ENCODE data around the gene LDHD. TPM values are rescaled to one million over a fixed set of nuclear protein-coding genes. Genes with fewer than 3 reads are reported as not detected.

LDHD gene
- total RNA-seq, 2 experiments from 2014 or later, result 0.21 TPM; not detected in 1

GRCh38 chr16:75088934-75089333 is 27.6 kb downstream of the LDHD start:
- CTCF ChIA-PET, result interaction anchor here (0.6 to 3.9 kb wide), 3 partner anchors 9 to 547 kb away, joined by 3 to 16 read pairs (median 5); no protein-coding TSS in a partner anchor
- Mint-ChIP-seq H3K9me3 (ENCODE audit: low read depth) (peaks cover 1% of the 10 kb centered on the region), H3K36me3 (ENCODE audit: low read depth) (peaks cover 3% of the 10 kb centered on the region), H3K4me3 (no peak overlapping the region), H3K27me3 (no peaks in the 10 kb centered on the region), H3K4me1 (peaks cover 50% of the 10 kb centered on the region), H3K27ac (no peak overlapping the region)
- intact Hi-C loops (cut with DNase I, micrococcal nuclease), result no loop called here
- DNase-seq (no peak), ATAC-seq (no peak)
- POLR2A ChIA-PET, result interaction anchor here (1.6 kb wide), 1 partner anchor 22 kb away, joined by 6 read pairs; no protein-coding TSS in a partner anchor

GRCh38 chr16:75088216-75088615 is 28.4 kb downstream of the LDHD start:
- ChIA-PET CTCF (interaction anchor here (0.6 to 3.9 kb wide), 3 partner anchors 10 to 548 kb away, joined by 3 to 16 read pairs (median 5); no protein-coding TSS in a partner anchor), POLR2A (interaction anchor here (1.6 kb wide), 1 partner anchor 23 kb away, joined by 6 read pairs; no protein-coding TSS in a partner anchor)
- DNase-seq (no peak), ATAC-seq (no peak)
- Mint-ChIP-seq H3K9me3 (ENCODE audit: low read depth) (peaks cover 1% of the 10 kb centered on the region), H3K27ac (no peak overlapping the region), H3K36me3 (ENCODE audit: low read depth) (peaks cover 3% of the 10 kb centered on the region), H3K27me3 (no peaks in the 10 kb centered on the region), H3K4me1 (peaks cover 50% of the 10 kb centered on the region), H3K4me3 (no peak overlapping the region)
- intact Hi-C loops (cut with DNase I, micrococcal nuclease), result no loop called here

GRCh38 chr16:75087375-75087979 is 29.1 kb downstream of the LDHD start:
- Mint-ChIP-seq H3K36me3 (ENCODE audit: low read depth) (peaks cover 3% of the 10 kb centered on the region), H3K4me3 (no peak overlapping the region), H3K27me3 (no peaks in the 10 kb centered on the region), H3K27ac (no peak overlapping the region), H3K4me1 (peaks cover 46% of the 10 kb centered on the region), H3K9me3 (ENCODE audit: low read depth) (peaks cover 1% of the 10 kb centered on the region)
- POLR2A ChIA-PET, result no interaction called here
- CTCF ChIA-PET, result interaction anchor here (1.4 kb wide), 1 partner anchor 24 kb away, joined by 5 read pairs; no protein-coding TSS in a partner anchor
- intact Hi-C loops (cut with DNase I, micrococcal nuclease), result no loop called here
- no peak for ATAC-seq
- DNase-seq, result no peak

- ATAC-seq, result no peak
- peaks cover 42% of the 10 kb centered on the region for H3K4me1 Mint-ChIP-seq
Measured at GRCh38 chr16:75086688-75087374, 29.7 kb downstream of the LDHD start.

GRCh38 chr16:75086281-75086680 is 30.3 kb downstream of the LDHD start:
- peaks cover 3% of the 10 kb centered on the region for H3K36me3 Mint-ChIP-seq (ENCODE audit: low read depth)
- ChIA-PET CTCF (interaction anchor here (1.4 kb wide), 1 partner anchor 25 kb away, joined by 5 read pairs; no protein-coding TSS in a partner anchor), POLR2A (interaction anchor here (0.6 kb wide), 1 partner anchor 93 kb away, joined by 6 read pairs; no protein-coding TSS in a partner anchor)
- no peak overlapping the region for H3K27ac Mint-ChIP-seq
- no peak overlapping the region for H3K4me3 Mint-ChIP-seq
- intact Hi-C loops (cut with DNase I, micrococcal nuclease), result no loop called here
- H3K9me3 Mint-ChIP-seq (ENCODE audit: low read depth), result peaks cover 1% of the 10 kb centered on the region
- DNase-seq (no peak), ATAC-seq (no peak)
- H3K4me1 Mint-ChIP-seq, result peaks cover 45% of the 10 kb centered on the region
- no peaks in the 10 kb centered on the region for H3K27me3 Mint-ChIP-seq

More at GRCh38 chr16:75086688-75087374, 29.7 kb downstream of the LDHD start:
- Mint-ChIP-seq H3K9me3 (ENCODE audit: low read depth) (peaks cover 1% of the 10 kb centered on the region), H3K27ac (no peak overlapping the region), H3K36me3 (ENCODE audit: low read depth) (peaks cover 3% of the 10 kb centered on the region), H3K27me3 (no peaks in the 10 kb centered on the region), H3K4me3 (no peak overlapping the region)
- ChIA-PET CTCF (interaction anchor here (1.4 kb wide), 1 partner anchor 25 kb away, joined by 5 read pairs; no protein-coding TSS in a partner anchor), POLR2A (interaction anchor here (0.6 kb wide), 1 partner anchor 94 kb away, joined by 6 read pairs; no protein-coding TSS in a partner anchor)
- no peak for DNase-seq
- intact Hi-C loops (cut with DNase I, micrococcal nuclease), result no loop called here

GRCh38 chr16:75085556-75085955 is 31.0 kb downstream of the LDHD start:
- Mint-ChIP-seq H3K4me1 (peaks cover 46% of the 10 kb centered on the region), H3K36me3 (ENCODE audit: low read depth) (peaks cover 3% of the 10 kb centered on the region), H3K4me3 (no peak overlapping the region), H3K27me3 (no peaks in the 10 kb centered on the region), H3K9me3 (ENCODE audit: low read depth) (peaks cover 1% of the 10 kb centered on the region), H3K27ac (no peak overlapping the region)
- no peak for DNase-seq
- POLR2A ChIA-PET, result no interaction called here
- intact Hi-C loops (cut with DNase I, micrococcal nuclease), result no loop called here
- CTCF ChIA-PET, result interaction anchor here (0.6 kb wide), 1 partner anchor 134 kb away, joined by 6 read pairs; no protein-coding TSS in a partner anchor
- ATAC-seq, result no peak

GRCh38 chr16:75083813-75084212 is 32.8 kb downstream of the LDHD start:
- peaks cover 1% of the 10 kb centered on the region for H3K9me3 Mint-ChIP-seq (ENCODE audit: low read depth)
- CTCF ChIA-PET, result interaction anchor here (1.3 kb wide), 1 partner anchor 22 kb away, joined by 3 read pairs; no protein-coding TSS in a partner anchor
- intact Hi-C loops (cut with DNase I, micrococcal nuclease), result no loop called here

GRCh38 chr16:75081179-75081859 is 35.3 kb downstream of the LDHD start:
- H3K4me1 Mint-ChIP-seq, result peaks cover 37% of the 10 kb centered on the region
- no peaks in the 10 kb centered on the region for H3K27me3 Mint-ChIP-seq
- H3K9me3 Mint-ChIP-seq (ENCODE audit: low read depth), result peaks cover 1% of the 10 kb centered on the region
- CTCF ChIA-PET, result no interaction called here
- DNase-seq (no peak), ATAC-seq (peak; percentile 36)
- no peak overlapping the region for H3K4me3 Mint-ChIP-seq
- peaks cover 11% of the 10 kb centered on the region for H3K36me3 Mint-ChIP-seq (ENCODE audit: low read depth)
- intact Hi-C loops (cut with DNase I, micrococcal nuclease), result no loop called here
- peak overlapping the region; percentile 43 for H3K27ac Mint-ChIP-seq
- POLR2A ChIA-PET, result interaction anchor here (0.6 kb wide), 1 partner anchor 70 kb away, joined by 3 read pairs; no protein-coding TSS in a partner anchor

More at GRCh38 chr16:75083813-75084212, 32.8 kb downstream of the LDHD start:
- Mint-ChIP-seq H3K27ac (no peak overlapping the region), H3K4me1 (peaks cover 34% of the 10 kb centered on the region), H3K36me3 (ENCODE audit: low read depth) (peaks cover 4% of the 10 kb centered on the region), H3K4me3 (no peak overlapping the region), H3K27me3 (no peaks in the 10 kb centered on the region)
- ATAC-seq (no peak), DNase-seq (no peak)
- POLR2A ChIA-PET, result no interaction called here

- DNase-seq (no peak), ATAC-seq (no peak)
- no peak overlapping the region for H3K4me3 Mint-ChIP-seq
- CTCF ChIA-PET, result interaction anchor here (0.8 kb wide), 2 partner anchors 31 to 71 kb away, joined by 3 to 4 read pairs; no protein-coding TSS in a partner anchor
- POLR2A ChIA-PET, result no interaction called here
- H3K9me3 Mint-ChIP-seq (ENCODE audit: low read depth), result no peaks in the 10 kb centered on the region
- H3K4me1 Mint-ChIP-seq, result peaks cover 40% of the 10 kb centered on the region
- H3K27ac Mint-ChIP-seq, result no peak overlapping the region
- H3K36me3 Mint-ChIP-seq (ENCODE audit: low read depth), result peaks cover 12% of the 10 kb centered on the region
- intact Hi-C loops (cut with DNase I, micrococcal nuclease), result no loop called here
- H3K27me3 Mint-ChIP-seq, result no peaks in the 10 kb centered on the region
Measured at GRCh38 chr16:75080205-75081029, 36.2 kb downstream of the LDHD start.

- POLR2A ChIA-PET, result no interaction called here
- ATAC-seq, result no peak
- H3K4me3 Mint-ChIP-seq, result no peak overlapping the region
- peaks cover 40% of the 10 kb centered on the region for H3K4me1 Mint-ChIP-seq
- H3K27me3 Mint-ChIP-seq, result no peaks in the 10 kb centered on the region
- H3K27ac Mint-ChIP-seq, result no peak overlapping the region
- no peak for DNase-seq
- H3K9me3 Mint-ChIP-seq (ENCODE audit: low read depth), result no peaks in the 10 kb centered on the region
- H3K36me3 Mint-ChIP-seq (ENCODE audit: low read depth), result peaks cover 12% of the 10 kb centered on the region
- CTCF ChIA-PET, result interaction anchor here (0.8 kb wide), 1 partner anchor 32 kb away, joined by 4 read pairs; no protein-coding TSS in a partner anchor
- intact Hi-C loops (cut with DNase I, micrococcal nuclease), result no loop called here
Measured at GRCh38 chr16:75079346-75079926, 37.1 kb downstream of the LDHD start.
